SU-DHL-6 (cell line): ENCODE results near the gene SLC39A11.

Experiments used
- EZH2phosphoT487 ChIP-seq: fragments of 200-600 bp; sonication (generic), shearing (Covaris generic); conservative IDR thresholded peaks from 2 replicates; pipeline ENCODE4 v1.6.1; 2018; ENCODE audit warnings: mild to moderate bottlenecking, antibody characterized with exemption, low read length, moderate library complexity, mixed read lengths
- TF ChIP-seq, protein P1 (sequence below): fragments of 200-600 bp; sonication (generic); IDR thresholded peaks from one replicate; pipeline ENCODE4 v1.5.1; 2017; ENCODE audit warnings: antibody characterized with exemption, mild to moderate bottlenecking, low read length, moderate library complexity; ENCODE audit not compliant: insufficient read depth, poor library complexity, severe bottlenecking

DNA sequence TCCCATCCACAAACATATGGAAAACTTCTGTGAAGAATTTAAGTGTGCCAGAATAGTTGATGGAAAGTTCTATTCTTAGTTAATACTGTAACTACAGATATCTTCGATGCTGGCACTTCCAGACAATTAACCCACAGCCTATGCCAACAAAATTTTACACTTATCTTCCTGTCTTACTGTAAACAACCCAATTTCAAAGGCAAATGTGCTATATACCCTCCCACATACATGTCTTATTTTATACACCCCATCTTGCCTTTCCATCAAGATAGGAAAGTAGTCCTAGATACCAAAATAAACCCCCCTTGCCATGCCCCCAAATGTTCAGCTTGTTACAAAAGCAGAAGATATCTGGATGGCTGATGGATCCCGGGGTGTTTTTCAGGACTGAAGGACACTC lies 306.3 kb downstream of the SLC39A11 start:
- no peak for TF ChIP-seq EZH2phosphoT487
- TF ChIP-seq, protein P1, sequence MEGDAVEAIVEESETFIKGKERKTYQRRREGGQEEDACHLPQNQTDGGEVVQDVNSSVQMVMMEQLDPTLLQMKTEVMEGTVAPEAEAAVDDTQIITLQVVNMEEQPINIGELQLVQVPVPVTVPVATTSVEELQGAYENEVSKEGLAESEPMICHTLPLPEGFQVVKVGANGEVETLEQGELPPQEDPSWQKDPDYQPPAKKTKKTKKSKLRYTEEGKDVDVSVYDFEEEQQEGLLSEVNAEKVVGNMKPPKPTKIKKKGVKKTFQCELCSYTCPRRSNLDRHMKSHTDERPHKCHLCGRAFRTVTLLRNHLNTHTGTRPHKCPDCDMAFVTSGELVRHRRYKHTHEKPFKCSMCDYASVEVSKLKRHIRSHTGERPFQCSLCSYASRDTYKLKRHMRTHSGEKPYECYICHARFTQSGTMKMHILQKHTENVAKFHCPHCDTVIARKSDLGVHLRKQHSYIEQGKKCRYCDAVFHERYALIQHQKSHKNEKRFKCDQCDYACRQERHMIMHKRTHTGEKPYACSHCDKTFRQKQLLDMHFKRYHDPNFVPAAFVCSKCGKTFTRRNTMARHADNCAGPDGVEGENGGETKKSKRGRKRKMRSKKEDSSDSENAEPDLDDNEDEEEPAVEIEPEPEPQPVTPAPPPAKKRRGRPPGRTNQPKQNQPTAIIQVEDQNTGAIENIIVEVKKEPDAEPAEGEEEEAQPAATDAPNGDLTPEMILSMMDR: no peak
